Stimulated activated CD8-positive, alpha-beta memory T cell treated with anti-CD3 and anti-CD28 coated beads, Interleukin-15, amount 100 ng/mL, for 48 hours (primary cell): ENCODE measurements around the gene CAPN10.

Source experiments
- DNase-seq, 2 donors: peaks; one replicate each; pipeline ENCODE4 v3.0.0-alpha.2; 2020; ENCODE audit warnings: low read depth in 2 of 2

CAPN10 gene

DNA sequence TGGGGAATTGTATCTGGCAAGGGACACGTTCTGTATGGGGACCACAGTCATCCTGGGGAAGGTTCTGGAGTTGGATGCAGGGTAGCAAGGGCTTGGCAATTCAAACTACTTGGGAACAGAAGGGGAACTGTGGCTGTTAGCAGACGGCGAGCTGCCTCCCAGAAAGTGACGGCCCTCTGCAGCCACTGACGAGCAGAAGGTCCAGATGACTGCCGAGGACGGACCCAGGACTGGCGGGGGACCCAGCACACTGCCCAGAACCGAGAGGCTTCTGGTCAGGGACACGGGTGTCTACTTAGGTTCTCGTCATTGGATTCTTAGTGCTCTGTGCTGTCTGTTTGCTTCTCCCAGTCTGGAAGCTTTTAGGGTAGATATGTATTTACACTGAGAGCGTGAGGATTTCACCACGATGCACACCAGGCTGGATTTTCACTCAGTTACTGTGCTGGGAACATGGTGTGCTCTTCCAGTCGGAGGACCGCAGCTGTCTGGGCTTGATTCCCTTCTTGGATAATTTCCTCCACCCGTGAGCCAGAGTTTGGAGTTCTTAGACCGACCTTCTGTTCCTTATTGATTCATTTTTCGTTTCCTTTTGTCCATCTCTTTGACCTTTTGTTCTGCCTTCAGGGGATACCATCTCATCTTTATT, 52.1 kb downstream of the CAPN10 start:
- DNase-seq, result no peak

DNA sequence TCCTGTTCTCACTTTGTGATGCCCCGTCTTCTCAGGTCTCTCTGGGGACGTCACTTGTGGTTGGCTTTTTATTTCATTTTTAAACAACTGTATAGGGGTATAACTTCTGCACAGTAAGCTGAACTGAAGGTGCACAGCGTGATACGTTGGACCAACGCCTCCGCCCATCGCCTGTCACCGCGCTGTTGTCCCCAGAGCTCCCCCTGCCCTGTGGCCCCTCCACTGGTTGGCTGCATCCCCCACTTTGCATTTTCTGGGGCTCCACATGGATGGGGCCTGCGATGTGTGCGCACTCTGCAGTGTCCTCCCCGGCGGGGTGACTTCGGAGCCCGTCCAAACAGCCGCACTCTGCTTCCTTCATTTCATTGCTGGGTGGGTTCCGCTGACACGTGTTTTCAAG, 53.0 kb downstream of the CAPN10 start:
- DNase-seq, result no peak

DNA sequence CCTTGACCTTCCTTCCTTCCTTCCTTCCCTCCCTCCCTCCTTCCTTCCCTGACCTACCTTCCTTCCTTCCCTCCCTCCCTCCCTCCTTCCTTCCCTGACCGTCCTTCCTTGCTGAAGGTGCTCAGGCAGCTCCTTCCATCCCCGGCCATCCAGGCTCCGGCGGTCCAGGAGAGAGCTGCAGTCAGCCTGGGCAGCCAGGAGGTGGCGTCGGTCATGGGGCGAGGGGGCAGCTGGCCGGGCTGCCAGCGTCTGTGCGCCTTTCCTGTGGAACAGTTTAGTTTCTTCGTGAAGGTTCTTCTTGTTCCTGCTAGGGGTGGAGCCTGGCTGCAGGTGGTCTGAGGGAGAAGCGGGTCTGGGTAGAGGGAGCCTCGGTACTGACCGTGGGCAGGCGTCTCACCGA, 54.4 kb downstream of the CAPN10 start:
- no peak for DNase-seq

DNA sequence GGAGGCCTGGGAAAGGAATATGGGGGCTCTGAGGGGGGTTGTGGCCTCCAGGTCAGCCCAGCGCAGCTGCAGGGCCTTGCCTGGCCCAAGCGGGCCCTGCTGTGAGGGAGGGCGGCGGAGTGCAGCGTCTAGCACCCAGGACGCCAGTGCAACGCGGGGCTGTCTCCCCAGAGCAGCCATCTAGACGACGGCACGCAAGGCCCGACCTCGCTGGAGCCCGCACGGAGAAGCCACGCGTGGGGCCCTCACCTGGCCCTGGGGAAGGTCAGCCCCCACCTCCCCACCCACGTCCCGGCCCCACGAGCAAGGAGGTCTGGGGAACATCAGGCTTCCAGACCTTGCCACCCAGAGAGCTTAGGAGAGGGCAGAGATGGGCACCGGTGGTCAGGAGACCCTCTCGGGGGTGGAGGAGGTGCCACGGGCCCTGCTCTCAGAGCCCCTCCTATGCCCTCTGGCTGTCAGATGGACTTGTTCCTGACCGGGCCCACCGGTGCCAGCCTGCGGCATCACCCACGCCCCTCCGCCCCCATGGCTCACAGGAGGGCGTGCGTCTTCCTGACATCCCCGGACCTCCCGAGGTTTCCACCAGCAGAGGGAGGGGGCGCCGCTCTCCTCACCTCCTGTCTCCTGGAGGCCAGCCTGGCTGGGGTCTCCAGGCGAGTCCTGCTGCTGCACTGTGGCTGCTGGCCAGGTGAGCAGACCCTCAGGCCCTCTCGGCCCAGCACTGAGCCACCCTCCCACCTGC, 55.7 kb downstream of the CAPN10 start:
- DNase-seq, result no peak

DNA sequence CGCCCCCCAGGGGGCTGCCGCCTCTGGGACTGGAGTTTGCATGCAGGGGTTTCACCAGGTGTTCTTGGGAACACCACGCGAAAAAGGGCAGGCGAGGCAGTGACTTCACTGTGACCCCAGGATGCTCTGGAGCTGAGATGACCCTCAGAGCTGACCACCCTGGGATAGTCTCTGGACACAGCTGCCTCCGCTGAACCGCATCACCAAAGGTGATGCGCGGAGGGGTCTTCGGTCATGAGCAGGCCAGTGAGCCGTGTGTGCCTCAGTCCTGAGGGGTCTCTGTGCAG, 56.2 kb downstream of the CAPN10 start:
- DNase-seq, result no peak

DNA sequence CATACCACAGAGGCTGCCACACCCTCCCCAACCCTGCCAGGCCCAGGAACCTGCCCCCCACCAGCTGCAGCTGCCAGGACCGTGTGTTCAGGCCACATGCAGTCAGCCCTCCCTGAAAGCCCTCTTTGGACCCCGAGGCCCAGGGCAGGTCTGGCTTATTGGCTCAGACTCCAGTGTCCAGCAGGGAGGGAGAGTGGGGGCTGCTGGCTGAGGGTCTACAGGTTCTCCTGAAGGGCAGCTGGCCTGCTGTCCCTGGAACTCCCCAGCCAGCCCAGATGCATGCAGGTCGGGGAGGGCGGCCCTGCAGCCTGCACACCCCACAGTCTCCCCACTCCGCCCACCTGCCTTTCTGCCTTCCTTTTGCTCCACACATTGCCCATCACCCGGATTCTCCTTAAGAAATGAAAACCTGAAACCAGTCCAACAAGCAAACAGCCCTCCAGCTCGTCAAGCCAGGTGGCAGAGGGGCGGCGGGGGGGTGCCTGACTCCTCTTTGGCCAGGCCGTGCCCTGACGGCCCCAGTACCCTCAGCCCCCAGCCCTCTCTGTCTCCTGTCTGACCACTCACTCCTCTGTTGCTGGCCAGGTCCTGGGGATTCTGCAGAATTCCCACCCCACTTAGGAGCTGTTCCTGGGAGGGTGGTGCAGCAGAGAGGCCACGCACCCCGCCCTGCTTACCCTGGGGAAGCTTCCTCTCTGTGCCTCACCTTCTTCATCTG, 56.7 kb downstream of the CAPN10 start:
- no peak for DNase-seq

DNA sequence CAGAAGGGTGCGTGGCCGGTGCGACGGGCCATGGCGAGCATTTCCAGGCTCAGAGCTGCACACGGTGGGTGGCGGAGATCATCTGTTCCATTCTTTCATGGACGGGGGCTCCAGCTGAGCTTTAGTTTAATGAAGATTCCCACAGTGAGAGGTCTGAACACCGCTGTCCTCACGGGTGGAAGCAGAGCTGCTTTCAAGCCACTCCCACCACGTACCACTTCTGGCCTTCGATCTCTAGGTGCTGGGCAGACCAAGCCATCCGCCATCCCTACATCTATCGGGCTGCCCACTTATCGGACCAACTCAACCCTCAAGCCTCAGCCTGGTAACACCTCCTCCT, 57.2 kb downstream of the CAPN10 start:
- DNase-seq, result no peak

DNA sequence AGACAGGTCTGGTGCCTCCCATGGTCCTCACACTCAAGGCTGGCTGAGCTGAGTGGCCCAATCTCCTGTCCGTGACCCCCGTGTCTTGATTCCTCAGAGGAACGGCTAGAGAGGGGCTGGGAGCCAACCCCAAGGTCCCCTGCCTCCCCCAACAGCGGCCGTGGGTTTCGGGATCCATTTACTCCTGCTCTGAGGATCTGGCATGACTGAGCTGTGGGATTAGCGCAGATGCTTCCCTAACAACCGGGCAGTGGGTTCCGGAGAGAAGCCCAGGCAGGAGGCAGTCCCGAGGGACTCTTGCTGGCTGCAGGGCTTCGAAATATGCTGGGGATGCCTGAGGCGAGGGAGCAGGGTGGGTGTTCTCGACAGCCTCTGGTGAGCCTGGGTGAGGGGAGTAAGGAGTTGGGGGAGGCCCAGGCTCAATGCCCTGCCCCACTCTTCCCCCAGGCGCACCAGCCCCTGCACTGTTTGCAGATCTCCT, 57.7 kb downstream of the CAPN10 start:
- no peak for DNase-seq

DNA sequence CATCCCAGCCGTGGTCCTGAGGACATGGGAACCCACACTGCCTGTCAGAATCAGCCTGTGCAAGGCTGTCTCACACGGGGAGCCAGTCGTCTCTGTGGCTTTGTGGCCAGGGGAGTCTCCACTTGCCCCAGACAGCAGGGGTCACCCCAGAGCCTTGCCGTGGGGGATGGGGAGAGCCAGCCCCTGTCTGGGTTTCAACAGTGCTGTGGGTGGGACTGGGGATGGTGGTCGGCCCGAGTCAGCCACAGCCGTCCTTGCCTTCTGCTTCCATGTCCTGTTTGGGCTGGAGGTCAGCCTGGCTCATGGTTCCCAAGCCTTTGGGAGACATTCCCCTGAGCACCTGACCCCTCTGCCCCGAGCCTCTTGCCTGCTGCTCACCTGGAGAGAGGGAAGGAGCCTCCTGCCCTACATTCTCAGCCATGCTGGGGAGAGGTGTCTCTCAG, 58.3 kb downstream of the CAPN10 start:
- no peak for DNase-seq

DNA sequence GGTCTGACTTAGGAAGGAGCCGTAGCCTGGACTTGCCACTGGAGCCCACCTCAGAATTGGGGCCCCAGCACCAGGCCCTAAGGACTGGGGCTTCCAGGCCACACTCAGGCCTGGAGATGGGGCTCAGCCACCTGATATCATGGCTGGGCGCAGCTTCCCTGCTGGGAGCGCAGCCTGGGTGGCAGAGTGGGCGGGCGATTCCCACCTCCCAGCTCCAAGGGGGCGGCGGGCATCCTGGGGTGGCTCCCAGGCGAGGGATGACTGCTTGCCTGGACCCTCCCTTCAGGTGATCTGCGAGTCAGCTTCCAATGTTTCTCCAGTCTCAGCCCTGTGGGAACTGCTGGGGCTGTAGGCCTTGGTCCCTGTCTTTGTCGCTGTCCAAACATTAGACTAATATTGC, 58.8 kb downstream of the CAPN10 start:
- no peak for DNase-seq

DNA sequence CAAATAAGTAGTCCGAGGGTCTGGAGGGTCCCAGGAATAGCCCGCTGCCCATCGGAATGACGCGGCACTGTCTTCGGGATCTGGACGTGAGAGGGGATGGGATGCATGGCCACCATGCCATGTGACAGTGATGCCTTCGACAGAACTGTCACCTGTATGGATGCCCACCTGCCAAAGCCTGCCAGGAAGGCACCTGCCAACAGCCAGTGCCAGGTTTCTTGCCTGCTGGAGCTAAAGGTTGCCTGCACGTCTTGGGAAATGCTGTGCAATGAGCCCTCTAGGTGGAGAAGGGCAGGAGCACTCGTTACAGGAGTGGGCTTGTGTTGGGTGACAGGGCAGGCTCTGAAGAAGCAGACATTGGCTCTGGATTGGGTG, 59.3 kb downstream of the CAPN10 start:
- DNase-seq, result no peak

DNA sequence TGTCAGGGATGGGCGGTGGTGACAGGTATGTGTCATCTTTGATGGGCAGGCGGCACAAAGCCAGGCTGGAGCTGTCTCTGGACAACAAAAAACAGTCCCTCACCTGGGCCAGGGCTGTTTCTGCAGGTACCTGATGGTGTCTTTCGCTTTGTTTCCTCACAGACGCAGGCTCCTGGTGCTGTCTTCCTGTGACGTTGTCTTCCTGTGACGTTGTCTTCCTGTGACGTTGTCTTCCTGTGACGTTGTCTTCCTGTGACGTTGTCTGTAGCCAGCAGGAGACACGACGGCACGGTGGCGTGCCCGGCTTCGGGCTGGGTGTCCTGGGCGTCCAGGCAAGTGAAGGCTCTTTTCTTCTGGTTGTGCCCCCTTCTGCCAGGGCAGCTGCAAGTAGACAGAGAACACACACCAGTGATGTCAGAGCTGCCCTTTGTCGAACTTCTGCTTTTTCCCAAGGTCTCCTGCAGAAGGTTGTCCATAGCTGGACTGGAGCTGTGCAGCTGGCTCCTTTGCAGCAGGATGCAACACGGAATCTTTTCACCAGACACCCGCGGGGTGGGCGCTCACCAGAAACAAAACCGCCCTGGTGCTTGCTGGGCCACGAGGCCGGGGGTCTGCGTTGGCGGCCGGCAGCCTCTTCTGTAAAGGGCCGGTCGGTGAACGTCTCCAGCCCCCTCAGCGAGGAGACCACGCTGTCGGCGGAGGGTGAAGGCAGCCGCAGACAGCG, 59.8 kb downstream of the CAPN10 start:
- no peak for DNase-seq

DNA sequence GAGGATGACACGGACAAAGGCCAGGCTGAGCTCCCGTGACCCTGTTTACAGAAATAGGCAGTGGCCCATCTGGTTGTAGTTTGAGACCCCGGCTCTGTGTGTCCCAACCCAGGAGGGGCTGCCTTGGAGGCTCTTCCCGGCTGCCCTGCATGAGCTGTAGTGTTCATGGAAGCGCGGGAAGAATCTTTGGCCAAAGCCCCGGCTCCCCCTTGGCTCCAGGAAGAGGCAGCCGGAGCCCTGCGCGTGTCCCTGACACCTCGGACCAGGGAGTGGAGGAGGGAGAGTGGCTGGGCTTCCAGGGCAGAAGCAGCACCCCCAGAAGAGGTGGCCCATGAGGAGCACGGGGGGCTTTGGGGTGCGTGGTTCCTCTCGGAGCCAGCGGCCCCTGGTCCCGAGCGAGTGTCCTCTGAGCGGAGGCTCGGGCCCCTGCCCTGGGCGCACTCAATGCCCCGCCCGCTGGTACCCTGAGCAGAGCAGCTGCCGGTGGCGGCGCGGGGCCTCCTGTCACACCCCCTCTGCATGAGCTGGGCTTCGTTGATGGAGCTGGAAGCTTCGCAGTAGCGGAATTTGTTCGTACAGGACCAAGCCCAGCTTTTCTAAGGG, 60.5 kb downstream of the CAPN10 start:
- DNase-seq, result no peak

DNA sequence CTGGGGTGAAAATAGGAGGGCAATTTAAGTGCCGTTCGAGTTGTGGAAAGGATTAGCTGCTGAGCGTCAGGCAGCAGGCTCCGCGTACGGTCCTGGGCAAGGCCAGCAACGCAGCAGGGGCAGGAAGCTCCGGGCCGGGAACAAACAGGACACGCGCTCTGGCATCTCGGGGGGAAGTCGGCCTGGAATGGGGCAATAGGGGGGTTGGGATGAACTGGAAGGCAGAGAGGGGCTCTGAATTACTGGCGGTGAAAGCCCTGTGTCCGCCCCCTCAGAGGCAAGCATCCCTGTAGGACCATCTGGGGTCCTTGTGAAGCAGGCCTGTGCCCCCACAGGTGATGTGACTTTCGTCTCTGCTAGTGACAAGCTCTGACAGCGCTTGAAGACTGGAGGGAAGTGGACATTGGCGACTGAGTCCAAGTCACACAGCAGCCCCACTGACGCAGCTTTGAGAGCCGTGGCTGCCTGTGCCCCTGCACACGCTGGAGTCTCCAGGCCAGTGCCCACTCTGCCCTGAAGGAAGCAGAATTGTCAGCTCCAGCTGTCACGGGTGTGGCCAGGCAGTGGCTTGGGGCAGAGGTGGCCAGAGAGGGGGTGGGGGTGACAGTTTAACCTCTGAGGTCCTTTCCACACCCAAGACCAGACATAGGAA, 61.1 kb downstream of the CAPN10 start:
- DNase-seq, result no peak

DNA sequence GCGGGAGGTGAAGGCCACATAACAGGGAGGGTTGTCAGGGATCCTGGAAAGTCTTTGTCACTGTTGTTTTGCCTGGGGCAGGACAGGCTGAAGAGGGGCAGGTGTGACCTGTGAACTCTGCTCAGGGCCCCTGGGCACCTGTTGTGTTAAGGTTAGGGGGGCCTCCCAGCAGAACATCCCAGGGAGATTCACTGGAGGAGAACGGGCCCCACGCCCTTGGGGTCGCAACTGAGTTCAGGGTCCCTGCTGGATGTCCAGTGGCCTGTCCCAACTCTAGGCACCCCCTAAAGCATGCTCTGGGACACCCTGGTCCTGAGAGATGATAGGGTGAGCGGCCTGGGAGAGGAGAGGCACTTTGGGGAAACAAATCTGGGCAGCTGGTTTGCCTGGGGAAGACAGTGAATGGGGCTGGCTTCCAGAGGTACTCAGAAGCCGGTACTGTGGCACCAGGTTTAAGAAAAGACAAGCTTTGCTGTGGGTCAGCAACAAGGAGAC, 61.7 kb downstream of the CAPN10 start:
- no peak for DNase-seq
